Fibroblast of skin of scalp (primary cell): ENCODE data around the gene TAMALIN.

Experiments
- DNase-seq: peaks from one replicate; pipeline ENCODE4 v3.0.0-alpha.2; 2013

The TAMALIN gene

GRCh38 chr12:52014567-52015530 is 8.1 kb downstream of the TAMALIN start:
- no peak for DNase-seq

- no peak for DNase-seq
Measured at GRCh38 chr12:52015532-52016041, 8.8 kb downstream of the TAMALIN start.

GRCh38 chr12:52018433-52019112 is 11.8 kb downstream of the TAMALIN start:
- no peak for DNase-seq

GRCh38 chr12:52019113-52019770 is 12.5 kb downstream of the TAMALIN start:
- no peak for DNase-seq

GRCh38 chr12:52020539-52021336 is 14.0 kb downstream of the TAMALIN start:
- DNase-seq, result peak; percentile 68

- no peak for DNase-seq
Measured at GRCh38 chr12:52022841-52023181, 16.1 kb downstream of the TAMALIN start.

- peak; percentile 73 for DNase-seq
Measured at GRCh38 chr12:52023182-52023975, 16.6 kb downstream of the TAMALIN start.

GRCh38 chr12:52023976-52024688 is 17.4 kb downstream of the TAMALIN start:
- no peak for DNase-seq

GRCh38 chr12:52024845-52025230 is 18.1 kb downstream of the TAMALIN start:
- no peak for DNase-seq

GRCh38 chr12:52026263-52026662 is 19.5 kb downstream of the TAMALIN start:
- no peak for DNase-seq

- no peak for DNase-seq
Measured at GRCh38 chr12:52027085-52027843, 20.5 kb downstream of the TAMALIN start.

- no peak for DNase-seq
Measured at GRCh38 chr12:52029685-52030084, 22.9 kb downstream of the TAMALIN start.

GRCh38 chr12:52032446-52032803 is 25.7 kb downstream of the TAMALIN start:
- peak; percentile 48 for DNase-seq

- DNase-seq, result peak; percentile 96
Measured at GRCh38 chr12:52032804-52033445, 26.2 kb downstream of the TAMALIN start.

GRCh38 chr12:52033446-52034140 is 26.8 kb downstream of the TAMALIN start:
- DNase-seq, result no peak

- DNase-seq, result no peak
Measured at GRCh38 chr12:52035190-52035589, 28.4 kb downstream of the TAMALIN start.

GRCh38 chr12:52035926-52036325 is 29.2 kb downstream of the TAMALIN start:
- no peak for DNase-seq

- peak; percentile 78 for DNase-seq
Measured at GRCh38 chr12:52036587-52037171, 29.9 kb downstream of the TAMALIN start.
